IPS-20b (cell line): ENCODE data around the gene HBS1L.
A peak's percentile ranks its signal among the peaks of the same experiment; 100 is the strongest.

Experiments used
- H3K27ac ChIP-seq: one replicate; pipeline ENCODE4 v1.5.1; 2013; ENCODE audit warnings: low read length
- H3K27me3 ChIP-seq: 2 replicates; pipeline ENCODE4 v1.6.1; 2013; ENCODE audit warnings: mild to moderate bottlenecking, low read length, inconsistent platforms; ENCODE audit not compliant: insufficient read depth
- H3K36me3 ChIP-seq: 2 replicates; pipeline ENCODE4 v1.6.1; 2013; ENCODE audit warnings: low read depth, mild to moderate bottlenecking, inconsistent platforms, low read length, moderate library complexity; ENCODE audit not compliant: insufficient read depth
- H3K4me1 ChIP-seq: 2 replicates; pipeline ENCODE4 v1.6.1; 2013; ENCODE audit warnings: mild to moderate bottlenecking, control low read depth, inconsistent platforms, low read length, moderate library complexity; ENCODE audit not compliant: insufficient read depth
- H3K4me3 ChIP-seq: 2 replicates; pipeline ENCODE4 v1.5.1; 2013; ENCODE audit warnings: mild to moderate bottlenecking, low read length, inconsistent platforms
- H3K9ac ChIP-seq: 2 replicates; pipeline ENCODE4 v1.6.1; 2013; ENCODE audit warnings: low read depth, mild to moderate bottlenecking, inconsistent platforms, low read length, moderate library complexity
- H3K9me3 ChIP-seq: 2 replicates; pipeline ENCODE4 v1.6.1; 2013; ENCODE audit warnings: mild to moderate bottlenecking, low read depth, low read length, inconsistent platforms; ENCODE audit not compliant: insufficient read depth

Gene HBS1L

DNA sequence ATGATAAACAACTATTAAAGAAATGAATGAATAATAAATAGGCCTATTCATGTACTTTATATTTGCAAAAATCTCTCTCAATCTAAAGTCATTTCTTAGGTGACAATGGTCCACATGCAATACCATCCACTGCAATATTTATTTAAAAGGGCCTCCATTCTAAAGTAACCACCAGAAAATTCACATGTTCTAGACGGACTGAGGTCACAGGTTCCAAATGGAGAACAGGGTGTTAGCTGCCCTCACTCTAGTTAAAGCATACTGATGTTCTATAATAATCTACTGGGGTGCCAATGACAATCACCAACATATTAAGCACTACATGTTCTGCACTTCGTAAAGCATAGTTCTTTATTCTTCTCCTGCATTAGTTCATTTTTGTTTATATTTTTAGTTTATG lies 1.2 kb downstream of the HBS1L start:
- Histone ChIP-seq H3K27ac (no peak overlapping the region), H3K9me3 (no peaks in the 10 kb centered on the region), H3K9ac (peak overlapping the region; percentile 99), H3K4me3 (peak overlapping the region; percentile 98), H3K36me3 (peaks cover 15% of the 10 kb centered on the region), H3K27me3 (no peaks in the 10 kb centered on the region), H3K4me1 (no peaks in the 10 kb centered on the region)

DNA sequence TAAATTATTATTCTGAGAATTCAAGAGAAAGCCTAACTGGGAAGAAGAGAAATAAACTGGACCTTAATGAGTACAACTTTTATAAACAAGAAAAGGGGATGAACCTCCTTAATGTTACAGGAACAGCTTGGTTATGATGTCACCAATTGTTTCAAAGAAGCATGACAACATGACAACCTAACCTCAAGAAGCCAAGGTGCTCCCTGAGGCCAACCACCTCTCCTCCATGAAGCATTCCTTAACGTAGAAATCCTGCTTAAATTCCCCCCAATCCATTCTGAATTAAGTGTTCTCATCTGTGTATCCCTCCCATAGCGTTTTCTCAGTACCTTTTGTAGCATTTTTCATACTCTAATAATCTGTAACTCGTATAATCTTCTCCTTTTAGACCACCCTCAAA lies 1.7 kb downstream of the HBS1L start:
- Histone ChIP-seq H3K9me3 (no peaks in the 10 kb centered on the region), H3K27ac (no peak overlapping the region), H3K4me1 (no peaks in the 10 kb centered on the region), H3K36me3 (peaks cover 19% of the 10 kb centered on the region), H3K9ac (peak overlapping the region; percentile 99; the same call in 1 of the 2 replicates), H3K4me3 (peak overlapping the region; percentile 98), H3K27me3 (no peaks in the 10 kb centered on the region)

DNA sequence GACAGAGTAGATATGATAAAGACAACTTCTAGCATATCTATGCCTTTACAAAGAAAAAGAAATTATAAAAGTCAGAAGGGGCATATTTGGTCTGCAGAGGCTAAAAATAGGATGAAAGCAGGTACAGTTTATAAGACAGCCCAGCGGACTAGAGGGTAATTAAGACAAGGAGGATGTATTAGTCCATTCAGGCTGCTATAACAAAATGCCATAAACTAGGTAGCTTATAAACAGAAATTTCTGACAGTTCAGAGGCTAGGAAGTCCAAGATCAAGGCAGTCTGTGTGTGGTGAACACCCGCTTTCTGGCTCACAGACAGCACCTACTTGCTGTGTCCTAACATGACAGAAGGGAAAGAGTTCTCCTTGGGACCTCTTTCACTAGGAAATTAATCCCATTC lies 5.7 kb downstream of the HBS1L start:
- Histone ChIP-seq H3K4me3 (no peak overlapping the region), H3K36me3 (peaks cover 27% of the 10 kb centered on the region), H3K27ac (no peak overlapping the region), H3K4me1 (no peaks in the 10 kb centered on the region), H3K9me3 (no peaks in the 10 kb centered on the region), H3K9ac (no peak overlapping the region), H3K27me3 (no peaks in the 10 kb centered on the region)

DNA sequence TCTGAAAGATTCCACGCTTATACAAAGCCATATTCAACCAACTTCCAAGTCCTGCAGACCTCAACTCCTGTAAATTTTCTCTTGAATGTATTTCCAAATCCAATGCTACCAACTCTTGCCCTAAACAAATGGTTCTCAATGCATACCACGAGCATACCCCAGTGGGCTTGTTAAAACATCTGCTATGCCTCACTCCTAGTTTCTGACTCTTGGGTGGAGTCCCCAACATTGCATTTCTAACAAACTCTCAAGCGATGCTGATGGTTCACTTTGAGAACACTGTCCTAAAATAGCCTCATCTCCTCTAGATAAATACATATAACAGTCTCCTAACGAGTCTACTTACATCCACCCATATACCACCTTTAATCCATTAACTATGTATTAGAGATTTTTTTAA lies 7.3 kb downstream of the HBS1L start:
- no peaks in the 10 kb centered on the region for H3K9me3 ChIP-seq
- H3K4me3 ChIP-seq: no peak overlapping the region
- H3K36me3 ChIP-seq: peaks cover 27% of the 10 kb centered on the region
- no peak overlapping the region for H3K9ac ChIP-seq
- no peaks in the 10 kb centered on the region for H3K4me1 ChIP-seq
- no peak overlapping the region for H3K27ac ChIP-seq
- no peaks in the 10 kb centered on the region for H3K27me3 ChIP-seq

DNA sequence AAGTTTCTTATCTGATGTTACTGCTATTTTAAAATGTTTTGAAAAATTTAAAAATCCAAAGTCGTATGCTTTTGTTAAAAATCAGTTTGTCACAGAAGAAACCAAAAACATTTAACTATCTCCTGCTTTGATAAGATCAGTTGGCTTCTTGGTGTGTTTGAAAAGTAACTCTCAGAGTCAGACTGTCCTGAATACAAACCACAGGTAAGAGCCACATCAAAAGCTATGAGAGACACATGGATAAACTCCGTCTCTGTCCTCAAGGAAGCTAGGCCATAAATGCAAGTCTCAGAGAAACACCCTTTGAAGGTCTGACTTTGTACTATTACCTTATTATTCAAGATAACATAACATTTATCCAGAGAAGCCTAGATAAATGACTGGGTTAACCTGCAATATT lies 7.7 kb downstream of the HBS1L start:
- Histone ChIP-seq H3K4me1 (no peaks in the 10 kb centered on the region), H3K4me3 (no peak overlapping the region), H3K27ac (no peak overlapping the region), H3K27me3 (no peaks in the 10 kb centered on the region), H3K9ac (no peak overlapping the region), H3K9me3 (no peaks in the 10 kb centered on the region), H3K36me3 (peaks cover 32% of the 10 kb centered on the region)

GRCh38 chr6:135044639-135045038 lies 10.0 kb downstream of the HBS1L start:
- H3K36me3 ChIP-seq: peaks cover 40% of the 10 kb centered on the region
- no peaks in the 10 kb centered on the region for H3K27me3 ChIP-seq
- no peak overlapping the region for H3K4me3 ChIP-seq
- no peak overlapping the region for H3K9ac ChIP-seq
- no peaks in the 10 kb centered on the region for H3K9me3 ChIP-seq
- no peak overlapping the region for H3K27ac ChIP-seq
- H3K4me1 ChIP-seq: no peaks in the 10 kb centered on the region

- no peak overlapping the region for H3K27ac ChIP-seq
- H3K4me1 ChIP-seq: no peaks in the 10 kb centered on the region
- peaks cover 42% of the 10 kb centered on the region for H3K36me3 ChIP-seq
- no peak overlapping the region for H3K9ac ChIP-seq
- no peaks in the 10 kb centered on the region for H3K27me3 ChIP-seq
- H3K9me3 ChIP-seq: no peaks in the 10 kb centered on the region
- no peak overlapping the region for H3K4me3 ChIP-seq
Measured at GRCh38 chr6:135043846-135044245, 10.8 kb downstream of the HBS1L start.

GRCh38 chr6:135043364-135043763 lies 11.3 kb downstream of the HBS1L start:
- Histone ChIP-seq H3K9me3 (no peaks in the 10 kb centered on the region), H3K36me3 (peaks cover 42% of the 10 kb centered on the region), H3K4me3 (no peak overlapping the region), H3K9ac (no peak overlapping the region), H3K27ac (no peak overlapping the region), H3K27me3 (no peaks in the 10 kb centered on the region), H3K4me1 (no peaks in the 10 kb centered on the region)

GRCh38 chr6:135038335-135038734 lies 16.3 kb downstream of the HBS1L start:
- Histone ChIP-seq H3K27ac (no peak overlapping the region), H3K27me3 (no peaks in the 10 kb centered on the region), H3K4me1 (no peaks in the 10 kb centered on the region), H3K9ac (no peak overlapping the region), H3K36me3 (peaks cover 65% of the 10 kb centered on the region), H3K4me3 (no peak overlapping the region), H3K9me3 (no peaks in the 10 kb centered on the region)

DNA sequence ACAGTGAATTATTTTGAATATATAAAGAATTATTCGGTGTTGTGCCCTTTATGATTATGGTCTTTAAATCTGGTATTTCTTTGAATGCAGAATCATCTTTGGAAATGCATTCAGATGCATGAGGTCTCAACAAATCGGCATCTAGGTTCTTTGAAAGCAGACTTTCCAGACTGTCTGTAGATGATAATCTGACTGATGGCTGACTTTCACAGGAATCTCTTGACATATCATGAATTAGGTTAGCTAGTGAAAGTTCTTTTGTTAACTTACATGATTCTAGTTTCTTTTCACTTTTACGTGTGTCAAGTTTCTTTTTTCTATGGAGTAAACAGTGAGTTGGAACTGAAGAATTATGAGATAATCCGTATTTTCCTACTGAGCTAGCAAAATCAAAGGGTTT lies 17.1 kb downstream of the HBS1L start:
- Histone ChIP-seq H3K9ac (no peak overlapping the region), H3K36me3 (peaks cover 67% of the 10 kb centered on the region), H3K9me3 (no peaks in the 10 kb centered on the region), H3K27me3 (no peaks in the 10 kb centered on the region), H3K4me1 (no peaks in the 10 kb centered on the region), H3K27ac (no peak overlapping the region), H3K4me3 (no peak overlapping the region)

GRCh38 chr6:135036731-135037420 lies 17.7 kb downstream of the HBS1L start:
- no peak overlapping the region for H3K4me3 ChIP-seq
- no peaks in the 10 kb centered on the region for H3K9me3 ChIP-seq
- H3K9ac ChIP-seq: no peak overlapping the region
- H3K27me3 ChIP-seq: no peaks in the 10 kb centered on the region
- peaks cover 62% of the 10 kb centered on the region for H3K36me3 ChIP-seq
- no peak overlapping the region for H3K27ac ChIP-seq
- no peaks in the 10 kb centered on the region for H3K4me1 ChIP-seq

GRCh38 chr6:135033238-135033637 lies 21.4 kb downstream of the HBS1L start:
- Histone ChIP-seq H3K36me3 (peaks cover 56% of the 10 kb centered on the region), H3K27me3 (no peaks in the 10 kb centered on the region), H3K9me3 (no peaks in the 10 kb centered on the region), H3K27ac (no peak overlapping the region), H3K9ac (no peak overlapping the region), H3K4me1 (no peaks in the 10 kb centered on the region), H3K4me3 (no peak overlapping the region)
